GM21515 (cell line): ENCODE results near the gene ELAC1.
"Not testable (repeated sequence)": the region's sequence is repeated elsewhere in the genome, so short reads cannot be mapped to it uniquely, and the experiment has no call there.

Source experiments
- ATAC-seq: cut with Tn5 transposase; IDR thresholded peaks from one replicate; pipeline ENCODE4 v1.9.1; 2021; ENCODE audit not compliant: unreplicated experiment

Gene ELAC1

GRCh38 chr18:50967714-50968661 is at the start of gene ELAC1:
Gene ELAC1 (plus strand): TSS chr18:50968040. CDS start chr18:50974405, 6,365 bp downstream.
- peak; percentile 95 for ATAC-seq

GRCh38 chr18:50918153-50918552 is 49.7 kb upstream of the ELAC1 start:
- ATAC-seq, result no peak

- ATAC-seq, result no peak
These were observed 43.5 kb upstream of the ELAC1 start for GRCh38 chr18:50924372-50924771.

GRCh38 chr18:50926521-50926920 is 41.3 kb upstream of the ELAC1 start:
- no peak for ATAC-seq

GRCh38 chr18:50928551-50928950 is 39.3 kb upstream of the ELAC1 start:
- ATAC-seq, result no peak

- ATAC-seq, result no peak
These were observed 34.2 kb upstream of the ELAC1 start for GRCh38 chr18:50933684-50934083.

GRCh38 chr18:50934545-50935211 is 33.2 kb upstream of the ELAC1 start:
- ATAC-seq, result no peak

- no peak for ATAC-seq
These were observed 32.2 kb upstream of the ELAC1 start for GRCh38 chr18:50935493-50936191.

GRCh38 chr18:50937183-50937582 is 30.7 kb upstream of the ELAC1 start:
- no peak for ATAC-seq

GRCh38 chr18:50938912-50939311 is 28.9 kb upstream of the ELAC1 start:
- ATAC-seq, result no peak

- no peak for ATAC-seq
These were observed 23.5 kb upstream of the ELAC1 start for GRCh38 chr18:50944245-50944932.

- ATAC-seq, result not testable (repeated sequence)
These were observed 21.9 kb upstream of the ELAC1 start for GRCh38 chr18:50945918-50946317.

- no peak for ATAC-seq
These were observed 19.9 kb upstream of the ELAC1 start for GRCh38 chr18:50947899-50948298.

- no peak for ATAC-seq
These were observed 18.7 kb upstream of the ELAC1 start for GRCh38 chr18:50949185-50949584.

- no peak for ATAC-seq
These were observed 17.2 kb upstream of the ELAC1 start for GRCh38 chr18:50950626-50951025.

- no peak for ATAC-seq
These were observed 14.0 kb upstream of the ELAC1 start for GRCh38 chr18:50953822-50954221.

GRCh38 chr18:50955253-50955652 is 12.6 kb upstream of the ELAC1 start:
- no peak for ATAC-seq

- ATAC-seq, result no peak
These were observed 11.7 kb upstream of the ELAC1 start for GRCh38 chr18:50956116-50956515.

- no peak for ATAC-seq
These were observed 5.9 kb upstream of the ELAC1 start for GRCh38 chr18:50961974-50962373.

- no peak for ATAC-seq
These were observed 1.6 kb downstream of the ELAC1 start for GRCh38 chr18:50969448-50969847.

- ATAC-seq, result no peak
These were observed 2.2 kb downstream of the ELAC1 start for GRCh38 chr18:50970006-50970405.
